Testis (tissue), 2 donors: ENCODE results near the gene FAM133A.

Source experiments
- POLR2A ChIP-seq: fragments of 450-650 bp; IDR thresholded peaks from one replicate; pipeline ENCODE4 v1.6.1; 2017; ENCODE audit warnings: antibody characterized with exemption, mild to moderate bottlenecking, moderate library complexity
- TF ChIP-seq, protein P1 (sequence below), 3 experiments: fragments of 450-650 bp in 2 of 3; fragments of 200-600 bp in 1 of 3; sonication (generic) in 1 of 3; IDR thresholded peaks; one replicate each; pipeline ENCODE4 v1.5.1; 2016 to 2019; ENCODE audit warnings: antibody characterized with exemption in 3 of 3, mild to moderate bottlenecking in 2 of 3, moderate library complexity in 1 of 3

DNA sequence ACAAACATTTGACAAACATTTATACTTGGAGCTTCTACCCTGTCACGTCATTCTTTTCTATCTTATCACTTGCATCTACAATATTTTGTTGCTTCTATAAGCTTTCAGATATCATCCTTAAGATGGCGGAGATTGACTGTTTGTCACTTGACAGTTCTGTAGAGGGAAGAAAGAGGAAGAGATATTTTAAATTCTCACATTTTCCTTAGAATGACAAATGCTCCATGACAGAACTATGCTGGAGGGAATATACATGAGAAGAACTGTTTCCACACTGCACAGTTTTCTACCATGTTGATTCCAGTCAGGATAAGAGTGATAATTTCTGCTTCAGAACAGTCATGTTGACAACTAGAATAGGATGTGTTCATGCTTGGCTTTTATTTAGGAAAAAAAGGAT is 29.7 kb downstream of the FAM133A start:
- TF ChIP-seq POLR2A: no peak
- TF ChIP-seq, protein P1, sequence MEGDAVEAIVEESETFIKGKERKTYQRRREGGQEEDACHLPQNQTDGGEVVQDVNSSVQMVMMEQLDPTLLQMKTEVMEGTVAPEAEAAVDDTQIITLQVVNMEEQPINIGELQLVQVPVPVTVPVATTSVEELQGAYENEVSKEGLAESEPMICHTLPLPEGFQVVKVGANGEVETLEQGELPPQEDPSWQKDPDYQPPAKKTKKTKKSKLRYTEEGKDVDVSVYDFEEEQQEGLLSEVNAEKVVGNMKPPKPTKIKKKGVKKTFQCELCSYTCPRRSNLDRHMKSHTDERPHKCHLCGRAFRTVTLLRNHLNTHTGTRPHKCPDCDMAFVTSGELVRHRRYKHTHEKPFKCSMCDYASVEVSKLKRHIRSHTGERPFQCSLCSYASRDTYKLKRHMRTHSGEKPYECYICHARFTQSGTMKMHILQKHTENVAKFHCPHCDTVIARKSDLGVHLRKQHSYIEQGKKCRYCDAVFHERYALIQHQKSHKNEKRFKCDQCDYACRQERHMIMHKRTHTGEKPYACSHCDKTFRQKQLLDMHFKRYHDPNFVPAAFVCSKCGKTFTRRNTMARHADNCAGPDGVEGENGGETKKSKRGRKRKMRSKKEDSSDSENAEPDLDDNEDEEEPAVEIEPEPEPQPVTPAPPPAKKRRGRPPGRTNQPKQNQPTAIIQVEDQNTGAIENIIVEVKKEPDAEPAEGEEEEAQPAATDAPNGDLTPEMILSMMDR (IDR thresholded peaks at IDR 0.05): no peak
